Measurements from ENCODE around the gene FER. TPM values are rescaled to one million over a fixed set of nuclear protein-coding genes. Genes with fewer than 3 reads are reported as not detected.
A peak's percentile ranks its signal among the peaks of the same experiment; 100 is the strongest.

Gene FER
- polyA plus RNA-seq, 1 experiment = 19.0 TPM

GRCh38 chr5:108801301-108801700, 53.6 kb downstream of the FER start:
- no peak for DNase-seq (ENCODE audit: low read depth, low spot score)
- Histone ChIP-seq H3K27me3 (ENCODE audit: control insufficient read depth, insufficient read depth, low read length) (no peaks in the 10 kb centered on the region), H3K9me3 (ENCODE audit: control insufficient read depth, insufficient read depth, low read length) (peaks cover 6% of the 10 kb centered on the region), H3K4me3 (ENCODE audit: low read depth, low read length) (peak overlapping the region; percentile 2; the same call in 1 of the 2 replicates), H3K27ac (ENCODE audit: low read depth, low read length) (peak overlapping the region; percentile 4)
- CTCF ChIA-PET = interaction anchor here (0.6 kb wide), 1 partner anchor 118 kb away, joined by 3 read pairs; no protein-coding TSS in a partner anchor
- POLR2A ChIA-PET = interaction anchor here (1.3 kb wide), 1 partner anchor 53 kb away, joined by 3 read pairs; the partner anchor contains the start of gene FER
- no peak for TF ChIP-seq CTCF (IDR thresholded peaks at IDR 0.05; ENCODE audit: low read depth, low read length)

- H3K27ac ChIP-seq (ENCODE audit: low read depth, low read length) = peak overlapping the region; percentile 4
- peaks cover 6% of the 10 kb centered on the region for H3K9me3 ChIP-seq (ENCODE audit: control insufficient read depth, insufficient read depth, low read length)
- H3K27me3 ChIP-seq (ENCODE audit: control insufficient read depth, insufficient read depth, low read length) = no peaks in the 10 kb centered on the region
- POLR2A ChIA-PET = interaction anchor here (0.7 to 1.3 kb wide), 2 partner anchors 53 to 227 kb away, joined by 3 read pairs; partner anchors contain the start of gene FER
- CTCF ChIA-PET = no interaction called here
- H3K4me3 ChIP-seq (ENCODE audit: low read depth, low read length) = peak overlapping the region; percentile 2; the same call in 1 of the 2 replicates
- no peak for TF ChIP-seq CTCF (IDR thresholded peaks at IDR 0.05; ENCODE audit: low read depth, low read length)
- DNase-seq (ENCODE audit: low read depth, low spot score) = peak; percentile 77
These were observed 54.1 kb downstream of the FER start for GRCh38 chr5:108801776-108802175.

GRCh38 chr5:108810717-108811116, 63.0 kb downstream of the FER start:
- ChIA-PET CTCF (no interaction called here), POLR2A (no interaction called here)
- DNase-seq (ENCODE audit: low read depth, low spot score) = no peak
- no peak overlapping the region for H3K4me3 ChIP-seq (ENCODE audit: low read depth, low read length)
- no peak overlapping the region for H3K27ac ChIP-seq (ENCODE audit: low read depth, low read length)
- TF ChIP-seq CTCF (IDR thresholded peaks at IDR 0.05; ENCODE audit: low read depth, low read length) = no peak
- peaks cover 13% of the 10 kb centered on the region for H3K9me3 ChIP-seq (ENCODE audit: control insufficient read depth, insufficient read depth, low read length)
- H3K27me3 ChIP-seq (ENCODE audit: control insufficient read depth, insufficient read depth, low read length) = no peaks in the 10 kb centered on the region

- ChIA-PET CTCF (no interaction called here), POLR2A (no interaction called here)
- no peak overlapping the region for H3K27ac ChIP-seq (ENCODE audit: low read depth, low read length)
- H3K4me3 ChIP-seq (ENCODE audit: low read depth, low read length) = no peak overlapping the region
- H3K9me3 ChIP-seq (ENCODE audit: control insufficient read depth, insufficient read depth, low read length) = peaks cover 10% of the 10 kb centered on the region
- no peaks in the 10 kb centered on the region for H3K27me3 ChIP-seq (ENCODE audit: control insufficient read depth, insufficient read depth, low read length)
- DNase-seq (ENCODE audit: low read depth, low spot score) = no peak
- TF ChIP-seq CTCF (IDR thresholded peaks at IDR 0.05; ENCODE audit: low read depth, low read length) = no peak
These were observed 66.0 kb downstream of the FER start for GRCh38 chr5:108813673-108814072.

- no peak for DNase-seq (ENCODE audit: low read depth, low spot score)
- TF ChIP-seq CTCF (IDR thresholded peaks at IDR 0.05; ENCODE audit: low read depth, low read length) = no peak
- Histone ChIP-seq H3K4me3 (ENCODE audit: low read depth, low read length) (no peak overlapping the region), H3K27me3 (ENCODE audit: control insufficient read depth, insufficient read depth, low read length) (no peaks in the 10 kb centered on the region), H3K27ac (ENCODE audit: low read depth, low read length) (no peak overlapping the region), H3K9me3 (ENCODE audit: control insufficient read depth, insufficient read depth, low read length) (peaks cover 10% of the 10 kb centered on the region)
- CTCF ChIA-PET = no interaction called here
- POLR2A ChIA-PET = no interaction called here
These were observed 66.9 kb downstream of the FER start for GRCh38 chr5:108814551-108814950.

Measured in AG04450 (cell line).